Natural killer cell (primary cell): Measurements from ENCODE around the gene CCDC27. TPM values are rescaled to one million over a fixed set of nuclear protein-coding genes. Genes with fewer than 3 reads are reported as not detected.

ENCODE experiments used
- ATAC-seq, 3 donors: fragments of 150-1000 bp in 2 of 3; fragments of 200-7000 bp in 1 of 3; cut with Tn5 transposase; 1 replicate in 1 of 3; 2 replicates in 2 of 3; pipeline ENCODE4 v1.10.0; 2021; ENCODE audit warnings: mild to moderate bottlenecking in 2 of 3, moderate library complexity in 2 of 3
- DNase-seq, 2 donors: peaks; one replicate each; pipeline versions ENCODE4 v3.0.0 to v3.0.0-alpha.2; 2013 to 2021; ENCODE audit warnings: mixed read lengths in 1 of 2
- H3K27ac ChIP-seq: one replicate; pipeline ENCODE4 v1.5.1; 2013; ENCODE audit warnings: mild to moderate bottlenecking, low read length
- H3K27me3 ChIP-seq: one replicate; pipeline ENCODE4 v1.6.1; 2013; ENCODE audit warnings: low read length; ENCODE audit not compliant: control insufficient read depth, insufficient read depth
- H3K36me3 ChIP-seq: one replicate; pipeline ENCODE4 v1.6.1; 2013; ENCODE audit warnings: low read length; ENCODE audit not compliant: control insufficient read depth, insufficient read depth
- H3K4me1 ChIP-seq: one replicate; pipeline ENCODE4 v1.6.1; 2013; ENCODE audit warnings: low read length; ENCODE audit not compliant: control insufficient read depth, insufficient read depth
- H3K4me3 ChIP-seq: one replicate; pipeline ENCODE4 v1.5.1; 2013; ENCODE audit warnings: low read length
- H3K9me3 ChIP-seq: one replicate; pipeline ENCODE4 v1.6.1; 2013; ENCODE audit warnings: low read length; ENCODE audit not compliant: control insufficient read depth, insufficient read depth
- H3K27ac Mint-ChIP-seq, 2 donors: one replicate each; pipeline ENCODE4 v1.8.0; 2022; ENCODE audit warnings: mild to moderate bottlenecking in 2 of 2, mixed read lengths in 2 of 2, moderate library complexity in 1 of 2
- H3K27me3 Mint-ChIP-seq, 2 donors: one replicate each; pipeline ENCODE4 v1.8.0; 2022; ENCODE audit warnings: low read depth in 2 of 2, mixed read lengths in 2 of 2
- H3K36me3 Mint-ChIP-seq: one replicate; pipeline ENCODE4 v1.8.0; 2022; ENCODE audit warnings: mixed read lengths
- H3K4me1 Mint-ChIP-seq, 2 donors: one replicate each; pipeline ENCODE4 v1.8.0; 2022; ENCODE audit warnings: mixed read lengths in 2 of 2
- H3K4me3 Mint-ChIP-seq: one replicate; pipeline ENCODE4 v1.8.0; 2022; ENCODE audit warnings: mild to moderate bottlenecking, moderate library complexity, mixed read lengths
- H3K9me3 Mint-ChIP-seq, 2 donors: one replicate each; pipeline ENCODE4 v1.8.0; 2022; ENCODE audit warnings: mixed read lengths in 2 of 2
- WGBS: methylation state at CpG from one replicate; pipeline ENCODE4 v1.1.7; 2013; ENCODE audit warnings: missing lambda C conversion rate; ENCODE audit not compliant: insufficient coverage; 5-methylcytosine and 5-hydroxymethylcytosine counted together
- intact Hi-C: fragments of 100-400 bp; cut with micrococcal nuclease; formaldehyde crosslinking; loops from one replicate; pipeline ENCODE4 v1.14.2; 2022
- total RNA-seq, 4 donors: library from RNA; stranded (reverse); fragments of 120-200 nt in 1 of 4; gene quantifications; one replicate each; pipeline versions ENCODE4 v1.2.3 to v1.2.4, GENCODE V29; 2013 to 2022
- TF ChIP-seq, protein P1 (sequence below): fragments of 200-600 bp; IDR thresholded peaks from one replicate; pipeline ENCODE4 v1.8.0; 2022; ENCODE audit warnings: antibody characterized with exemption

Gene CCDC27
- total RNA-seq, 3 donors from 2014 or later (not counting 1 experiment from before 2014, with no cell fraction given): not detected

DNA sequence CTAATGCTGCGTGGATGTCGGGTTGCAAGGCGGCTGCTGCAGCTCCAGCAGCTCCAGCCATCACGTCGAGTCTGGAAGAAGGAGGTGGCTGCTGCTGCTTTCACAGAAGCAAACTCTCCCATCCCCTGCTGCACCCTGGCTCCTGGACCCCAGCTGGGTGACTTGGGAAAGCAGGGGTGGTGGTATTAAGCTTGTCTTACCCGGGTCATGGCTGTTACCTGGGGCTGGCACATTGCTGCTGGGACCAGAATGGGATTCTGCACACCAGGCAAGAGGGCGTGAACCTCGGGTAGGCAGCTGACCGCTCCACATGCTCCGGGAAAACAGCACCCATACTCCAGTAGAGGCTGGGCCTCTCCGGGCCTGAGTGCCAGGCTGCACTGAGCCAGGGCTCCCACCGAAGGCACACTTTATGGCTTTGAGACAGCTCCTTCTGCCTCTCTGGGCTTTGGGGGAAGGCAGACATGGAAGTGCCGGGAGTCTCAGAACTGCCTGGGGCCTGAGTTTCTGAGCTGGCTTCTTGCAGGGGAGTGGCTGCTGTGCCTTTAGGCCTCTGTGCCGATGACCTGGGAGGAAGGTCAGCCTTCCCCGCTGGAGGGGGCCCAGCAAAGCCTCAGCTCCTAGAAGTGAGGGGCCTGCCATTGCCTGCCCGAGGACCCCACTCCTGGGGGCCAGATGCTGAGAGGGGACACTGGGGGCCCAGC lies 21.5 kb downstream of the CCDC27 start:
- peak in 1 of 2 donors; percentile 30 for DNase-seq
- Mint-ChIP-seq H3K27ac (peak overlapping the region in 1 of 2 donors; percentile 56), H3K4me3 (peak overlapping the region; percentile 47), H3K27me3 (no peaks in the 10 kb centered on the region), H3K36me3 (no peaks in the 10 kb centered on the region), H3K9me3 (no peaks in the 10 kb centered on the region), H3K4me1 (peaks cover 0 to 16% of the 10 kb centered on the region in 2 donors)
- TF ChIP-seq, protein P1, sequence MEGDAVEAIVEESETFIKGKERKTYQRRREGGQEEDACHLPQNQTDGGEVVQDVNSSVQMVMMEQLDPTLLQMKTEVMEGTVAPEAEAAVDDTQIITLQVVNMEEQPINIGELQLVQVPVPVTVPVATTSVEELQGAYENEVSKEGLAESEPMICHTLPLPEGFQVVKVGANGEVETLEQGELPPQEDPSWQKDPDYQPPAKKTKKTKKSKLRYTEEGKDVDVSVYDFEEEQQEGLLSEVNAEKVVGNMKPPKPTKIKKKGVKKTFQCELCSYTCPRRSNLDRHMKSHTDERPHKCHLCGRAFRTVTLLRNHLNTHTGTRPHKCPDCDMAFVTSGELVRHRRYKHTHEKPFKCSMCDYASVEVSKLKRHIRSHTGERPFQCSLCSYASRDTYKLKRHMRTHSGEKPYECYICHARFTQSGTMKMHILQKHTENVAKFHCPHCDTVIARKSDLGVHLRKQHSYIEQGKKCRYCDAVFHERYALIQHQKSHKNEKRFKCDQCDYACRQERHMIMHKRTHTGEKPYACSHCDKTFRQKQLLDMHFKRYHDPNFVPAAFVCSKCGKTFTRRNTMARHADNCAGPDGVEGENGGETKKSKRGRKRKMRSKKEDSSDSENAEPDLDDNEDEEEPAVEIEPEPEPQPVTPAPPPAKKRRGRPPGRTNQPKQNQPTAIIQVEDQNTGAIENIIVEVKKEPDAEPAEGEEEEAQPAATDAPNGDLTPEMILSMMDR: no peak
- H3K27me3 ChIP-seq: no peaks in the 10 kb centered on the region
- intact Hi-C loops: loop anchor here (5.0 kb wide), 1 partner anchor 129 kb away; the partner anchor contains the start of gene C1orf174
- no peaks in the 10 kb centered on the region for H3K36me3 ChIP-seq
- H3K4me1 ChIP-seq: peaks cover 31% of the 10 kb centered on the region
- no peak overlapping the region for H3K27ac ChIP-seq
- H3K9me3 ChIP-seq: no peaks in the 10 kb centered on the region
- ATAC-seq: no peak
- no peak overlapping the region for H3K4me3 ChIP-seq
- WGBS: 91% methylated on average over 16 of the region's 16 CpGs

DNA sequence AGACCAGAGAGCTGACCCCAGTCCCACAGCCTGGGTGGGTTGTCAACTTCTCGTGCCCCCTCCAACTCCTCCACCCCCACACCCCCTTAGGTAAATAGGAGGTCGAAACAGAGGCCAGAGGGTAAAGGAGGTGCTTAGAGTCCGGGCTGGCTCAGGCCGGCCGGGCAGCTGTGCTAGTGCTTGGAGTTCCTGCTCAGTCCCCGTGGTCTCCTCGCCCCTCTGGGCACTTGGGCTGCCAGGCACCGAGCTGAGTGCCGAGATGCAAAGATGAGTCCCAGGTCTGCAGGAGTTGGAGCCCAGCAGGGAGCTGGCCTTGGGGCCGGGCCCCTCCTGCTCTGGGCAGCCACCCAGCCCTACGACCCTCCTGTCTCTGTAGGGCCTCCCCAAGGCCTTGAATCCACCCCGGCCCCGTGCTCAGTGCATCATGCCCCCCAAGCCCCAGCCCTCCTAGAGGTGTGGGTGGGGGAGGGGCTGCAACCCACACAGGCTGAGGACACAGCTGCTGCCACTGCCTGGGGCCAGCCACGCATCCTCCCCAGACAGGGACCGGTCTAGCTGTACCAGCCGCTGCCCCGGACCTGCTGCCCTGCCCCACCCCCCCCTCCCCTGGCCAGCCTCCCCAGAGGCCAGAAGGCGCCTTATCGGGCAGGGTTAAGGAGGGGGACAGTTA lies 22.2 kb downstream of the CCDC27 start:
- H3K27me3 ChIP-seq: no peaks in the 10 kb centered on the region
- no peaks in the 10 kb centered on the region for H3K9me3 ChIP-seq
- H3K36me3 ChIP-seq: peaks cover 5% of the 10 kb centered on the region
- ATAC-seq: no peak
- no peak overlapping the region for H3K27ac ChIP-seq
- intact Hi-C loops: loop anchor here (5.0 kb wide), 1 partner anchor 128 kb away; the partner anchor contains the start of gene C1orf174
- H3K4me3 ChIP-seq: no peak overlapping the region
- TF ChIP-seq, protein P1: no peak
- H3K9me3 Mint-ChIP-seq: no peaks in the 10 kb centered on the region
- no peak overlapping the region for H3K27ac Mint-ChIP-seq
- no peak for DNase-seq
- H3K4me3 Mint-ChIP-seq: no peak overlapping the region
- H3K4me1 ChIP-seq: peaks cover 31% of the 10 kb centered on the region
- WGBS: 87% methylated on average over 16 of the region's 19 CpGs
- H3K36me3 Mint-ChIP-seq: no peaks in the 10 kb centered on the region
- peaks cover 0 to 16% of the 10 kb centered on the region in 2 donors for H3K4me1 Mint-ChIP-seq
- no peaks in the 10 kb centered on the region for H3K27me3 Mint-ChIP-seq

DNA sequence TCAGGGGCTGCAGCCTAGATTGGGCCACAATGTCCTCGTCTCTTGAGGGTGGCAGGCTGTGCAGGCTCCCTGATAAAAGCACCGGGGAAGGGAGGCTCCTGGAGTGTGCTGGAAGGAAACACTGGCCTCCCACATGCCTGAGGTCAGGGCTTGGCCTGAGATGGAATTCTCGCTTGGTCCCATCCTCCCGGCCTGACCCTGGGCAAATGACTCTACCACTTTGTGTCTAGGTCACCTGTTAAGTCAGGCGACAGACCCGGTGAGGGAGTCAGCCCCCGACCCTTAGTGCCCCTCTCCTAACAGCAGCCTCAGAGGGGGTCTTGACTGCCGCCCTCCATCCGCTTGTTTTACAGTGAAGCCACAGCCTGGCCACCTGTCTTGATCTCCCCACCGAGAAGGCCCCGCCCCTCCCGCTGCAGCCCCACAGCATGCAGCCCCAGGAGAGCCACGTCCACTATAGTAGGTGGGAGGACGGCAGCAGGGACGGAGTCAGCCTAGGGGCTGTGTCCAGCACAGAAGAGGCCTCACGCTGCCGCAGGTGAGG lies 22.8 kb downstream of the CCDC27 start:
- H3K27me3 ChIP-seq: no peaks in the 10 kb centered on the region
- ATAC-seq: no peak
- Mint-ChIP-seq H3K27me3 (no peaks in the 10 kb centered on the region), H3K36me3 (peaks cover 3% of the 10 kb centered on the region), H3K27ac (peak overlapping the region in 1 of 2 donors; percentile 27), H3K4me3 (no peak overlapping the region), H3K4me1 (peaks cover 0 to 16% of the 10 kb centered on the region in 2 donors), H3K9me3 (no peaks in the 10 kb centered on the region)
- TF ChIP-seq, protein P1: no peak
- no peak overlapping the region for H3K27ac ChIP-seq
- H3K36me3 ChIP-seq: peaks cover 10% of the 10 kb centered on the region
- intact Hi-C loops: loop anchor here (5.0 kb wide), 1 partner anchor 127 kb away; the partner anchor contains the start of gene C1orf174
- no peak for DNase-seq
- H3K9me3 ChIP-seq: no peaks in the 10 kb centered on the region
- WGBS: 57% methylated on average over 17 of the region's 17 CpGs
- no peak overlapping the region for H3K4me3 ChIP-seq
- H3K4me1 ChIP-seq: peaks cover 31% of the 10 kb centered on the region
